Forelimb muscle (tissue), 1 donor: ENCODE results near the gene UQCRH. TPM values are rescaled to one million over a fixed set of nuclear protein-coding genes. Genes with fewer than 3 reads are reported as not detected.
"Not testable (repeated sequence)": the region's sequence is repeated elsewhere in the genome, so short reads cannot be mapped to it uniquely, and the experiment has no call there.

Experiments
- DNase-seq: peaks from one replicate; pipeline ENCODE4 v3.0.0-alpha.2; 2013; ENCODE audit warnings: low read depth
- polyA plus RNA-seq: library from polyadenylated mRNA; unstranded; fragments of 120-200 nt; gene quantifications from one replicate; pipeline ENCODE4 v1.2.1, GENCODE V29; 2013; ENCODE audit not compliant: insufficient read length

Gene UQCRH
- polyA plus RNA-seq, 1 donor = 291 TPM

- DNase-seq = peak; percentile 45
Observed at GRCh38 chr1:46300673-46301405, 2.7 kb upstream of the UQCRH start.

GRCh38 chr1:46301406-46301807, 2.1 kb upstream of the UQCRH start:
- no peak for DNase-seq

- no peak for DNase-seq
Observed at GRCh38 chr1:46301808-46302640, 1.5 kb upstream of the UQCRH start.

DNA sequence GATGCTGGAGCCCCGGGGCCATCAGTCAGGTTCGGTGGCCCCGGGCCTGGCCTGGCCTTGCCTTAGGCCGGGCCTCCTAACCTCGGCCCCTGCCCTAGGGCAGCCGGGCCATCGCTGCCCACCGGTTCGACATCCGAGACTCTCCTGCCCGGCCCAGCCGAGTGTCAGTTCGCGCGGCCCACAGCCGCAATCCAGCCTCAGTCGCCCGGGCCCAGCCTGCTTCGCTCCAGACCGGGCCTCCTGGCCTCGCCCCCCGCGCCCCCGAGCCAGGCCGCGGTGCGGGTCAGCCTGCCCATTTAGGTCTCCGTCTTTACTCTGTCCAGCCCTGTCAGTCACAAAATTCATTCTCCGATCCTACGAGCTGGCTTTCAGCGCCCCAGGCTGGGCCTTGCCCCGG, 859 bp upstream of the UQCRH start:
- DNase-seq = no peak

- DNase-seq = no peak
Observed at GRCh38 chr1:46303872-46304326, 401 bp downstream of the UQCRH start.

GRCh38 chr1:46306159-46306530, 2.6 kb downstream of the UQCRH start:
- DNase-seq = no peak

DNA sequence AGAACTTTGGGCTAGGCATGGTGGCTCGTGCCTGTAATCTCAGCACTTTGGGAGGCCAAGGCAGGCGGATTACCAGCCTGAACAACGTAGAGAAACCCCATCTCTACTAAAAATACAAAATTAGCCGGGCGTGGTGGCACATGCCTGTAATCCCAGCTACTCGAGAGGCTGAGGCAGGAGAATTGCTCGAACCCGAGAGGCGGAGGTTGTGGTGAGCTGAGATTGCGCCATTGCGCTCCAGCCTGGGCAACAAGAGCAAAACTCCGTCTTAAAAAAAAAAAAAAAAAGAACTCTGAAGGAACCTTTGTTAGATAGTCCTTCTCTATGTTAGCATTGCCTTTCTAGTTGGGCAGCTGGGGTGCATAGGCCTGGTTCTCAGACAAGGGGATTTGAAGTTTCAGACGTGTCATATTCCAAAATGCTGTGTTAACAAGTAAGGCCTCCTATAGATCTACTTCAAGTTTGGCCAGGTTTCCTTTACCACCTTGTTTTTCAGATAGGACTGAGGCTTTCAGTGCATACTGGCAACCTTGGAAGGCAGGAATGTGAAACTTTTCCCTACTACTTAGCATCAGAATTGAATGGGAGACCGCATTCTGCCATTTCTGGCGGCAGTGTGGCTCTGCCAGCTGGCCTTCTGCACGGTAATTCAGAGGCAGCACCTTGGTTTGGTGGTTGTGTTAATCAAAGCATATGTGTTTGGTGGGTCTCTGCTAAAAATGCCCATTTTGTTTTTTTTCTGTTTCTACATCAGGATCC, 6.1 kb downstream of the UQCRH start:
- DNase-seq = no peak

DNA sequence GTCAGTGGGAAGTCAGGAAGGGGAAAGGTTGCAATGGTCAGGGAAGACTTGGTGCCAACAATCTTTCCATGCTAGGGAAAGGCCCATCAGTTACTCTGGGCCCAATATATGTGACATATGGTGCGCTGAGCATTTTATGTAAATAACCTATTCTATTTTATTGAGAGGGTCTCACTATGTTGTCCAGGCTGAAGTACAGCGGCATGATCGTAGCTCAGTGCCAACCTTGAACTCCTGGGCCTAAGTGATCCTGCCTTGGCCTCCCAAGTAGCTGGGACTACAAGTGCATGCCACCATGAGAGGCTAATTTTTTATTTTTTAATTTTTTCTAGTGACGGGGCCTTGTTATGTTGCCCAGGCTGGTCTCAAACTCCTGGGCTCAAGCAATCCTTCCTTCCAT, 6.8 kb downstream of the UQCRH start:
- no peak for DNase-seq

DNA sequence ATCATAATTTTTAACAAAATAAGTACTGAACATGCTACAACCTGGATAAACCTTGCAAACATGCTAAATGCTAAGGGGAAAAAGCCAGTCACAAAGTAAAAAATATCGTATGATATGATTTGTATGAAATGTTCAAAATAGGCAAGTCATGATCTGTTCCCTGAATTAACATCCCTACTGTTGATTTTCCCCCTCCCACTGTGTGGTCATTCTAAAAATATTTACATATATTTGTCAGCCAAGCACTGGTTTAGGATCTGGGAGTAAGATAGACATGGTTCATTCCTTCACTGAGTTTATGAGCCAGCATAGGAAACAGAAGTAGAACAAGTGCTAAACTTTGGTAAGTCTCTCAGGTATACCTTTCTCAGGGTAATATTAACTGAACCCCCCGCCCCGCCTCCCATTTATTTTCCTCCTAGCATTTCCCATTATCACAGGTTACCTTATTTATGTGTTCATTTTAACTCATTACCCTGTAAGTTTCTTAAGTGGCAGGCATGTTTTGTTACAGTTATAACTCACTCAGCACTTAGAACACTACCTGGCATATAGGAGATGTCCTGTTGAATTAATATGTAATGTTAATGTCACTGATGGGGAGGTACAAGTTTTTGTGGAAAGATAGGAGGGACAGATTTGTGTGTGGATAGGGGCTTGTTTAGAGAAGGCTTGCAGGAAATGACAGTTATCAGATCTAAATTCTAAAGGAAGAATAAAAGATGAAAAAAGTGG, 12.3 kb downstream of the UQCRH start:
- no peak for DNase-seq

DNA sequence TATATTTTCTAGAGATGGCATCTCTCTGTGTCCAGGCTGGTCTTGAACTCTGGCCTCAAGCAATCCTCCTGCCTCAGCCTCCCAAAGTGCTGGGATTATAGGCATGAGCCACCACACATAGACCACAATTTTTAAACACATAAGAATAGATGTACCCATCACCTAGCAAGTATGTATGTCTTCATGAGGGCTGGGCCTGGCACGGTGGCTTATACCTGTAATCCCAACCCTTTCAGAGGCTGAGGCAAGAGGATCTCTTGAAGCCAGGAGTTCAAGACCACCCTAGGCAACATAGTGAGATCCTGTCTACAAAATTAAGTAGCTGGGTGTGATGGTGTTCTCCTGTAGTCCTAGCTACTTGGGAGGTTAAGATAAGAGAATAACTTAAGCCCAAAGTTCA, 13.8 kb downstream of the UQCRH start:
- DNase-seq = no peak

GRCh38 chr1:46319301-46319700, 15.8 kb downstream of the UQCRH start:
- DNase-seq = not testable (repeated sequence)

DNA sequence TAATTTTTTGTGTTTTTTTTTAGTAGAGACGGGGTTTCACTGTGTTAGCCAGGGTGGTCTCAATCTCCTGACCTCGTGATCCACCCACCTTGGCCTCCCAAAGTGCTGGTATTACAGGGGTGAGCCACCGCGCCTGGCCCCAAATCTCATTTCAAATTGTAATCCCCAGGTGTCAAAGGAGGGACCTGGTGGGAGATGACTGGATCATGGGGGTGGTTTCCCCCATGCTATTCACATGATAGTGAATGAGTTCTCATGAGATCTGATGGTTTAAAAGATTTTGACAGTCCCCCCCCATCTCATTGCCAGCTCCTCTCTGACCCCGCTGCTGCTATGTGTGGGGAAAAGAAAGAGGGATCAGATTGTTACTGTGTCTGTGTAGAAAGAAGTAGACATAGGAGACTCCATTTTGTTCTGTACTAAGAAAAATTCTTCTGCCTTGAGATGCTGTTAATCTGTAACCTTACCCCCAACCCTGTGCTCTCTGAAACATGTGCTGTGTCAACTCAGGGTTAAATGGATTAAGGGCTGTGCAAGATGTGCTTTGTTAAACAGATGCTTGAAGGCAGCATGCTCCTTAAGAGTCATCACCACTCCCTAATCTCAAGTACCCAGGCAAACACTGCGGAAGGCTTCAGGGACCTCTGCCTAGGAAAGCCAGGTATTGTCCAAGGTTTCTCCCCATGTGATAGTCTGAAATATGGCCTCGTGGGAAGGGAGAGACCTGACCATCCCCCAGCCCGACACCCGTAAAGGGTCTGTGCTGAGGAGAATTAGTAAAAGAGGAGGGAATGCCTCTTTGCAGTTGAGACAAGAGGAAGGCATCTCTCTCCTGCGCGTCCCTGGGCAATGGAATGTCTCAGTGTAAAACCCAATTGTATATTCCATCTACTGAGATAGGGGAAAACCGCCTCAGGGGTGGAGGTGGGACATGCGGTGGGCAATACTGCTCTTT, 16.7 kb downstream of the UQCRH start:
- DNase-seq = not testable (repeated sequence)

DNA sequence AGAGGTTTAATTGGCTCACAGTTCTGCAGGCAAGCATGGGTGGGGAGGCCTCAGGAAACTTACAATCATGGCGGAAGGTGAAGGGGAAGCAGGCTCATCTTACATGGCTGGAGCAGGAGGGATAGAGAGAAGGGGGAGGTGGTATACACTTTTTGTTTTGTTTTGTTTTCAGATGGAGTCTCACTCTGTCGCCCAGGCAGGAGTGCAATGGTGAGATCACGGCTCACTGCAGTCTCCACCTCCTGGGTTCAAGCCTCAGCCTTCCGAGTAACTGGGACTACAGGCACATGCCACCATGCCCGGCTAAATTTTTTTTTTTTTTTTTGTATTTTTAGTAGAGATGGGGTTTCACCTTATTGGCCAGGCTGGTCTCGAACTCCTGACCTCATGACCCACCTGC, 18.7 kb downstream of the UQCRH start:
- not testable (repeated sequence) for DNase-seq

DNA sequence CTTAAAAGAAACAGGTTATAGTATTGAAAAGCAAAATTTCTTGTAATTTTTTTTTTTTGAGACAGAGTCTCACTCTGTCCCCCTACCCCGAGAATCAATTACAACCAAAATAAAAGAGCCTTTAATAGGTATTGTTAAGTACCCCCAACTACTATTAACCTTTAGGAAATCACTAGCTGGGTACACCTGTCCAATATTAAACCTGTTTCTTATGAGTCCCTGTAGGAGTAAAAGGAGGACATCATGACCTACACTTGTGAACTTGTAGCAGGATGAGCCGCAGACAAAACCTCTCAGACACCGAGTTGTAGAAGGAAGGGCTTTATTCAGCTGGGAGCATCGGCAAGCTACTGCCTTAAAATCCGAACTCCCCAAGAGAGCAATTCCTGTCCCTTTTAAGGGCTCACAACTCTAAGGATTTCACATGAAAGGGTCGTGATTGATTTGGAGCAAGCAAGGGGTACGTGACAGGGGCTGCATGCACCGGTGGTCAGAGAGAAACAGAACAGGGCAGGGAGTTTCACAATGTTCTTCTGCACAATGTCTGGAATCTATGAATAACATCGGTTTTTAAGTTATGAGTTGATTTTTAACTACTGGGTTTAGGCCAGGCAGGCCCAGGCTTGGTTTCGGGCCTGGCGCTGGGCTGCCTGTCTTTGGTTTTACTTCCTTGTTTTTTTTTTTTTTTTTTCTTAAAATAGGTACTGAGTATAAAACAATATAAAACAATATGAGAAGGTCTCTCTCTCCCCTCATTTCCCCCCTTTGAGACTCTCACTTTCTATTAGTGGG, 22.0 kb downstream of the UQCRH start:
- not testable (repeated sequence) for DNase-seq

DNA sequence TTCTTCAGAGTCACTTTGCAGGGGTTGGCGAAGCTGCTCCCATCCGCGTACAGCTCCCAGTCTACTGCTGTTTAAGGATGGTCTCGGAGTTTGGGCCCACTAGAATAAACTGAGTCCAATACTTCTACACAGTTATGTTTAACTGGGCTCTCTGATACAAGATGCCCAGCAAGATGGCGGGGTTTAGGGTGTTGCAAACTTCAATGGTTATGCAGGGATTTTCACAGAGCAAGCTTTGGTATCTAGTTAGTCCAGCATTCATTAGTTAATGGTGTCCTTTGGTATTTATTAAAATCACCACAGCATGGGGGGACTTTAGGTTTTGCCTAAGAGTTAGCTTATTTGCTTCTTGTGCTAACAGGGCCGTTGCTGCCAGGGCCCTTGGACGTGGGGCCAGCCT, 24.7 kb downstream of the UQCRH start:
- DNase-seq = not testable (repeated sequence)

DNA sequence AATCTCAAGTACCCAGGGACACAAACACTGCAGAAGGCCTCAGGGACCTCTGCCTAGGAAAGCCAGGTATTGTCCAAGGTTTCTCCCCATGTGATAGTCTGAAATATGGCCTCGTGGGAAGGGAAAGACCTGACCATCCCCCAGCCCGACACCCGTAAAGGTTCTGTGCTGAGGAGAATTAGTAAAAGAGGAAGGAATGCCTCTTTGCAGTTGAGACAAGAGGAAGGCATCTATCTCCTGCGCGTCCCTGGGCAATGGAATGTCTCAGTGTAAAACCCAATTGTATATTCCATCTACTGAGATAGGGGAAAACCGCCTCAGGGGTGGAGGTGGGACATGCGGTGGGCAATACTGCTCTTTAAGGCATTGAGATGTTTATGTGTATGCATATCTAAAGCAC, 26.3 kb downstream of the UQCRH start:
- DNase-seq = not testable (repeated sequence)

- not testable (repeated sequence) for DNase-seq
Observed at GRCh38 chr1:46330381-46330780, 26.9 kb downstream of the UQCRH start.

DNA sequence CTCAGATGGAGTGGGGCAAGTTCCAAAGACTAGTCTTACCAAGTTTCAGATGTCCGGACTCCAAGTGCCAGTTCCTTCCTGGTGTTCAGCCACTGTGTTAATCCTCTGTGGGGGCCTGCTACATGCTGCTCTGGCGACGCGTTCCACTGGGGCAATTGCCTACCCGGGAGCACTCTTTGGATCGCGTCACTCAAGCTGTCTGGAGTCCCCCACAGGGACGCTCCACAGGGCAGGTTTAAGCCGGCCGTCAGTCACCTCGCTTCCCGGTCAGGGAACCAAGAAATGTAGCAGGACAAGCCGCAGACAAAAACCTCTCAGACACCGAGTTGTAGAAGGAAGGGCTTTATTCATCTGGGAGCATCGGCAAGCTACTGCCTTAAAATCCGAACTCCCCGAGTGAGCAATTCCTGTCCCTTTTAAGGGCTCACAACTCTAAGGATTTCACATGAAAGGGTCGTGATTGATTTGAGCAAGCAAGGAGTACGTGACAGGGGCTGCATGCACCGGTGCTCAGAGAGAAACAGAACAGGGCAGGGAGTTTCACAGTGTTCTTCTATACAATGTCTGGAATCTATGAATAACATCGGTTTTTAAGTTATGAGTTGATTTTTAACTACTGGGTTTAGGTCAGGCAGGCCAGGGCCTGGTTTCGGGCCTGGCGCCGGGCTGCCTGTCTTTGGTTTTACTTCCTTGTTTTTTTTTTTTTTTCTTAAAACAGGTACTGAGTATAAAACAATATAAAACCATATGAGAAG, 28.5 kb downstream of the UQCRH start:
- DNase-seq = not testable (repeated sequence)
